NOMO-1 (cell line): ENCODE results near the gene HORMAD2.
"Not testable (repeated sequence)": the region's sequence is repeated elsewhere in the genome, so short reads cannot be mapped to it uniquely, and the experiment has no call there.

ENCODE experiments used
- DNase-seq, 2 experiments: peaks; one replicate each; lab custom pipeline; 2025; ENCODE audit not compliant: unreplicated experiment in 2 of 2; lab: John Stamatoyannopoulos, UW

HORMAD2 gene

DNA sequence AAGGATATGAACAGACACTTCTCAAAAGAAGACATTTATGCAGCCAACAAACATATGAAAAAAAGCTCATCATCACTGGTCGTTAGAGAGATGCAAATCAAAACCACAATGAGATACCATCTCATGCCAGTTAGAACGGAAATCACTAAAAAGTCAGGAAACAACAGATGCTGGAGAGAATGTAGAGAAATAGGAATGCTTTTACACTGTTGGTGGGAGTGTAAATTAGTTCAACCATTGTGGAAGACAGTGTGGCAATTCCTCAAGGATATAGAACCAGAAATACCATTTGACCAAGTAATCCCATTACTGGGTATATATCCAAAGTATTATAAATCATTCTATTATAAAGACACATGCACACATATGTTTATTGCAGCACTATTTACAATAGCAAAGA is 20.5 kb downstream of the HORMAD2 start:
- not testable (repeated sequence) for DNase-seq

DNA sequence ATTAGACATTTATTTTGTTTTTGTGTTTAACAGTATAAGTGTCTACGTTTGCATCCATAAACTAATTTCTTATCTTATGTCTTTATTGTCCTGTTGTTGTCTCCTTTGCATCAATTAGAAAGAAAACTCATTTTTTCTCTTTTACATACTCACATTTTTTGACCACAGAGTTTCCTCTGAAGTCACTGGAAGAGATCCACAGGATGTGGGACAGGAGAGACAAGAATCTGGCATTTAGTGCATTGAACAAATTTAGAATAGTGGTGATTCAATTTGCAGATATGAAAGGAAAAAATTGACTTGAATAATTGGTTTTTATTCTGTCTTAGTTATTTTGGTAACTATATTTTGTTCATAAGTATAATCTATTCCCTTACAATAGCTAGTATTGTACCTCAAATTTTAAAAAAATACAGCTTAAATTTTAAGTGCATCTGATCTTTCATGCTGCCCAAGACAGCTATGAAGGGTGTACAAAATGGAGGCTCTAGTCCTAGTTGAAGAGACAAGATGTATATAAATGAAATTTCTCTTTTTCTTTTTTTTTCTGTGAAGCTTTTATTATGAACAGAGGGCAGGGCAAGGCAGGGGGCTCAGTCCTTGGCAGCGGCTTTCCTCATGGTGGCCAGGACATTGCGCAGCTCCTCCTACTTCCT is 24.4 kb downstream of the HORMAD2 start:
- DNase-seq, result no peak

DNA sequence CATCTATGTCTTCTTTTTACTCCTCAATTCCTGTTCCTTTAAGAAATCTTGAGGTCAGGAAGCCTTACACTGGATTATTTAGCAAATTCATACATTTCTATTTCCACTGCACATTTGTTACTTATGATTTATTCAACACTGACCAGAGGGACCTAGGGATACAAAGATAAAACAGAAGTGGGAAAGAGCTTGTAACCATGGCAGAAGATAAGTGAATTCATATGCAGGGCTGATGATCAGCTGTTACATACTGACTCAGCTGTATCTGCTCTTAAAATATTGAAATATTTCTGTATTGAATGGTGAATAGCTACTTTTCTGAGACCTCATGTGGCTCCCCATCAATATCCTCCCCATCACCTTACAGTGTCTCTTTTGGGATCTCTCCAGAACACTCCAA is 25.2 kb downstream of the HORMAD2 start:
- no peak for DNase-seq

DNA sequence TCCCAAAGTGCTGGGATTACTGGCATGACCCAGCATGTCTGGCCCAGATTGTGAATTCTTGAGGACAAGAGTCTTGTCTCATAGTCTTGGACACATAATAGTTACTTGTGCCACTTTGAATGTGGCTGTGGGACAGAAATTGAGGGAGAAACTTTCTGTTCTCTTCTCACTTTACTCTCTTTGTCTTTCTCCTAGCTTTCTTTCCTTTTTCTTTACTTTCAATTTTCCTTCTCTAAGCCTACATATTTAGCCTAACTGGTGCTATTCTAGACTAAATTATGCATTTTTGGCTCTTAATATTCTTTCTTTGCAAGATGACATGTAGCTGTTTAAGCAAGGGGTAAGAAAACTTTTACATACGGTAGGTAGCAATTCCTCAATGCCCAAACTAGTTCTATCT is 33.2 kb downstream of the HORMAD2 start:
- DNase-seq, result no peak

DNA sequence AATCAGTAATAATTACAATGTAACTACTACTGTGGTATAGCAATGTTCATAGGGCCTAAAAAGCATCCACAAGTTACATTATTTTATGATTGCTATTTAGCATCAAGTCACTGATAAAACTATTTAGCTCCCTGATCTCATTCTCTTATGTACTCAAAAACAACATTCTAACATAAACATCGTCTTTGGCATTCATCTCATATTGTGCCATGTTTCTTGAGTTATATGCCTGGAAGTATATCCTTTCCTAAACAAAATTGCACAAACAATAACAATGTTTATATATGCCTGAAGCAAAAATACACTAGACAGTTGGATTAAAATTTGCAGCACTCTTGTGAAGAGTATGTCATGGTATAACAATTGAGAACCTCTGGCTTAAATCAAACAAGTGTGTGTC is 34.1 kb downstream of the HORMAD2 start:
- no peak for DNase-seq

DNA sequence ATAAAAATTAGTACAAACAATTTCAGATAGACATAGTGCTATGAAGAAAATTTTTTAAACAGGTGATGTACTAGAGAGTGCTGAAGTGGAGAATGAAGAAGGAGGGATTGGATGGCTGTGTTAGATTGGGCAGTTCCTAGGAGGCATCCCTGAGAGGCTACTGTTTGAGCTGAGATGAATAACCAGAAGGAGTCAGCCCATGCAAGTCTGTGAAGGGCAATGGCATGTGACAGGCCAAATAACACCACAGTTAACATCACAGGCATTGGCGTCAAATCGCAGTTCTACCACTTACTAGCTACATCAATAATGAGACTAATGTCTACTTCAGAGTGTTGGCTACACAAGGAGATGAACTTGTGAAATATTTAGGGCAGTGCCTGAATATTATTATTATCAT is 35.4 kb downstream of the HORMAD2 start:
- DNase-seq, result no peak

DNA sequence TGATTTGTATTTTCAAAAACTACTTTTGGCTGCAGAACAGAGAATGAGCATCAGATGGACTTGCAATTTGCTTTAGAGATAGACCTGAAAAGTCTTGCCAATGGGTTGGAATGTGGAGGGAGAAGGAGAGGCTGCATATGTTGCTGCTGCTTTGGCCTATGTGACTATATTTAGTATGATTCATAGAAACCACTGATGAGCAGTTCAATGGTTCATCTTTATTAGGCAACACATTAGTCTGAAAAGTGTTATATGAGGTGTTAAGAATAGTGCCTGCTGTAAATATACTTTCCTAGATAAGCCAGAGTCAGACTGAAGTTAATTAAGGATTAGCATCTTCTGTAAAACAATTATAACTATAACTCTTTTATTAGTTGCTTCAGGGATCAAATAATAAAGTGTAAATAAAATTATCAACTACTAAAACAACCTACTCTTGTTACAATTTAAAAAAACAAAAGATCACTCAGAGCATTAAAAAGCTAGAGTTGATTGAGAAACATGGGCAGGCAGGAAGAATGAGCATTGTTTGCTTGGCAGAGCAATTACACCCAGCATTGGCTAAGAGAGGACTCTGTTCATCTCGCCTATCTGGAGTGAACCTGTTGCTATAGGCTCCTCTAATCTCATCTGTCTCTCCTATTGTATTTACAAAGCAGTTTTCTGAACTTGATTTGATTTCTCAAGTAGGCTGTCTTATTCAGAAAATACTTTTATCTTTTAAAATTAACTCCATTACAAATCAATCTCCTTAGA is 36.3 kb downstream of the HORMAD2 start:
- DNase-seq, result peak in 1 of 2 experiments; percentile 5

DNA sequence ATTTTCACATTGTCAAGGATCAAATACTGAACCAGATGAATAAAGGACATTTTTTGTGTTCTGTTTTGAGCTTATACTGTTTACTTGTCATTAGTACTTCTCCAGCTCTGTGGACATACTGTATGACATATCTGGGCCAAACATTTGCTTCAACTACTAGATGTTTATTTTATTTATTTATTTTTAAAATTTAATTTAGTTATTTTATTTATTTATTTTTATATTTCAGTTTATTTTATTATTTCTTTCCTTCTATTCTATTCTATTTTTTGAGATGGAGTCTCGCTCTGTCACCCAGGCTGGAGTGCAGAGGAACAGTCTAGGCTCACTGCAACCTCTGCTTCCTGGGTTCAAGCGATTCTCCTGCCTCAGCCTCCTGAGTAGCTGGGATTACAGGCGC is 37.0 kb downstream of the HORMAD2 start:
- no peak for DNase-seq

DNA sequence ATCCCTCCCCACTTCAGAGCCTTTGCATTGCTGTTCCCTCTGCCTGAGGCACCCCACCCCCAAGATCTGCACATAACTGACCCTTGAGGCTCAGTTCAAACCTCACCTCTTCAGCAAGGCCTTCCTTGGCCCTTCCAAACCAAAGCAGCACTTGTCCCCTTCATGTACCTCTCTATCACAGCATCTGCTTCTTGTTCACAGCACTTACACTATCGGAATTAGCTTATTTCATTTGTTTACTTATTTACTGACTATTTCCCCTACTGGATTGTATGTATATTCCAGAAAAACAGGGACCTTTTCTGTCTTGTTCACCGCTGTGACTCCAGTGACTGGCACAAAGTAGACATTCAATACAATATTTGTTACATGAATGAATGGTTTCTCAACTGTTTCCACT is 38.0 kb downstream of the HORMAD2 start:
- no peak for DNase-seq

DNA sequence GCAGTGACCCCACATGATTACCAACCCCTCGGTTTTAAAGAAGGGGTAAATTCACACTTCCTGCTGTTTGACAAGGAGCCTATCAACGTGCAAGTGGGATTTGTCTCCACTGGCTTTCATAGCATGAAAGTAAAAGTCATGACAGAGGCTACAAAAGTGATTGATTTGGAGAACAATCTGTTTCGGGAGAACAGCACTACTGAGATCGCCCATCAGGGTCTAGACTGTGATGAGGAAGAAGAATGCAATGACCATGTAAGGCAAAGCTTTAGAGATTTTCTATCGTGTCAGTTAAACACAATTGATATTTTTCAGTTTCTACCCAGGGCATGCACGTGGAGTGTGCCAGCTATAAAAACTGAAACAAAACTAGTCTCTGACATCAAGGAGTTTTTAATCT is 41.7 kb downstream of the HORMAD2 start:
- peak in 1 of 2 experiments; percentile 28 for DNase-seq

DNA sequence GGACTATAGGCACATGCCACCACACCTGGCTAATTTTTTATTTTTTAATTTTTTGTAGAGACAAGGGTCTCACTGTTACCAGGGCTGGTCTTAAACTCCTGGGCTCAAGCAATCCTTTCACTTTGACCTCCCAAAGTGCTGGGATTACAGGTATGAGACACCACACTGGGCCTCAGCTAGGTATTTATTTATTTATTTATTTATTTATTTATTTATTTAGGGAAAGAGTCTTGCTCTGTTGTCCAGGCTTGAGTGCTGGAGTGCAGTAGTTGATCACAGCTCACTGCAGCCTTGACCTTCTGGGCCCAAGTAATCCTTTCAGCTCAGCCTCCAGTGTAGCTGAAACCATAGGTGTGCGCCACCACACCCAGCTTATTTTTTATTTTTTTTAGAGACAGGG is 43.2 kb downstream of the HORMAD2 start:
- DNase-seq, result no peak

DNA sequence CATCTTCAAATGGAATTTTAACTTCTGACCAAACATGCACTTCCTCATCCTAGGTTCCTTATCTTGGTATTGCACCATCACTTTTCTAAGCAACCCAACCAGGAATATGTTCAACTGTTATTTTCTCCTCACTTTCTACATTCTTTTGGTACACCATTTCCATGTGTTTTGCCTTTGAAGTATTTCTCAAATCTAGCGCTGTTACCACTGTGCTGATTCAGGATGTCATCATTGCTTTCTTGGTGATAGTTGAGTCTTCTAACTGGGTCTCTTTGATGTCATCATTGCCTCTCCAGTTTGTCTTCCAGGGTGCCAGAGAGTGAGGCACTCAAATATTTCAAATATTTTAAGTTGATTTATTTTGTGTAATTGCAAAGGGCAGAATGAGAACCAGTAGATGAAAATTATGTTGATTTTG is 47.5 kb downstream of the HORMAD2 start:
- peak in 1 of 2 experiments; percentile 39 for DNase-seq

DNA sequence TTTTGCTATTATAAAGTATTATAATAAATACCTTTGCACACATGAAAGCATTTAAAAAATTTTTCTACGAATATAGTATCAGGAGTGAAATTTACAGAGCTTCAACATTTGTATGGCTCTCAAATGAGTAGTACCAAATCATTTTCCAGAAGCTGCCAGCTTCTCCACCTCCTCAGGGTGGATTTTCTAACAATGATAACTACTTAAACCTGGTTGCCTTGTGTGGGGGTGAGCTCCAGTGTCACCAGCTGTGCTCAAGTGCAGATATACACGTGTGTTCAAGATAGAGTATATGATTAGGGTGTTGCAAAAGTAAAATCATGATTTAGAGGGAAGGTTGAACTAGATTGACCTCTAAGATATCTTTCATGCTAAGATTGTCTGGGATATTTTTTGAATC is 48.2 kb downstream of the HORMAD2 start:
- DNase-seq, result no peak

DNA sequence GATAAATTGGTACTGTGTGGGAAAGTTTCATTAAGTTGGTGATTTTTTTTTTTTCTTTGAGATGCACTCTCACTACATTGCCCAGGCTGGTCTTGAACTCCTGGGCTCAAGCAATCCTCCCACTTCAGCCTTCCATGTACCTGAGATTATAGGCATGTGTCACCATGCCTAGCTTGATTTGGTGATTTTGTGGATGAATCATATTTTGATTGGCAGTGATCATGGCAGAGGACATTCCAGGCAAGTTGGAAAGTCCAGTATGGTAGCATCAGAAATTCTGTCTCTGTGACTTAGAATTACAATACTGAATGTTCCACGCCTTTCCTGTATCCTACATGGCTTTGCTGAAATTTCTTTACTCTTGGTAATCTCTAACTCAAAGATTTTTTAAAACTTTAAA is 49.4 kb downstream of the HORMAD2 start:
- no peak for DNase-seq

DNA sequence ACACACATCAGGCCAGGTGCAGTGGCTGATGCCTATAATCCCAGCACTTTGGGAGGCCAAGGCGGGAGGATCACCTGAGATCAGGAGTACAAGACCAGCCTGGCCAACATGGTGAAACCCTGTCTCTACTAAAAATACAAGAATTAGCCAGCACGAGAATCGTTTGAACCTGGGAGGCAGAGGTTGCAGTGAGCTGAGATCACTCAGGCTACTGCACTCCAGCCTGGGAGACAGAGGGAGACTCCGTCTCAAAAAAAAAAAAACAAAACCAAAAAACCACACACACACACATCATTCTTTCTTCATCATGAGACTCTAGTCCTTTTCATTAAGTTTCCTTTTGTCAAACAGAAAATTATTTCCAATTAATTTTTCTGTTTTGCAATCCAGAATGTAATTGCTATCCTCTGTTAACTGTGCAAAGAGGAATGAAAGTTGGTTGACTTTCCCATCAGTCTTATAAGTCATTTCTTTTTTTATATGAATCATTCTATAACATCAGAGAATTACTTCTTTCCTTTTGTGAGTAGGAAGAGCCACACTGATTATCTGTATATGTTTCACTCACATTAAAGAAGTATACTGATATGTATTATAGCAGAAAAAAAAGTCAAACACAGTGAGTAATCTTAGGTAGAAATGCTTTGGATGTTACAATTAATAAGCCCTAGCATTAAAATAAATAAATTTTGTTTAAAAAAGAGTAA is 52.2 kb downstream of the HORMAD2 start:
- no peak for DNase-seq

DNA sequence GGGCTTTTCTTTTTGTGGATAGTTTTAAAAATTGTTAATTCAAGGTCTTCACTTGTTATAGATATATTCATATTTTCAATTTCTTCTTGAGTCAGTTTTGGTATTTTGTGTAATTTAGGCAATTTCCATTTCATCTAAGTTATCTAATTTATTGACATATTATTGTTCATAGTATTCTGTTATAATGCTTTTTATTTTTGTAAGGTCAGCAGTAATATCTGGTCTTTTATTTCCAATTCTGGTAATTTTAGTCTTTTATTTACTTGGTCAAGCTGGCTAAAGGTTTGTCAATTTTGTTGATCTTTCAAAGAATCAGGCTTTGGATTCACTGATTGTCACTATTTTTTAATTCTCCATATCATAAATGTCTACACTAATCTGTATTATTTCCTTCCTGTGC is 60.1 kb downstream of the HORMAD2 start:
- no peak for DNase-seq

DNA sequence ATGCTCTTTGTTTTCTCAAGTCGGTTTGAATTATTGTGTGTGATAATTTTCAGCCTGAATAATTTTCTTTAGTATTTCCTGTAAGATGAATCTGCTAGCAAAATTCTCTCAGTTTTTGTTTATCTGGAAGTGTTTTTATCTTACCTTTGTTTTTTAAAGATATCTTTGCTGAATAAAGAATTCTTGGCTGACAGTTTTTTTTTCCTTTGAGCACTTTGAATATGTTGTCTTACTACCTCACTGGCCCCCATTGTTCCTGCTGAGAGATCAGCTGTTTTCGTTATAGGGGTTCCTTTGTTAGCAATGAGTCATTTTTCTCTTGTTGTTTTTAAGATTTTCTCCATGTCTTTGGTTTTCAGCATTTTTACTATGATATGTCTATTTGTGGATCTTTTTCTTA is 63.0 kb downstream of the HORMAD2 start:
- no peak for DNase-seq

DNA sequence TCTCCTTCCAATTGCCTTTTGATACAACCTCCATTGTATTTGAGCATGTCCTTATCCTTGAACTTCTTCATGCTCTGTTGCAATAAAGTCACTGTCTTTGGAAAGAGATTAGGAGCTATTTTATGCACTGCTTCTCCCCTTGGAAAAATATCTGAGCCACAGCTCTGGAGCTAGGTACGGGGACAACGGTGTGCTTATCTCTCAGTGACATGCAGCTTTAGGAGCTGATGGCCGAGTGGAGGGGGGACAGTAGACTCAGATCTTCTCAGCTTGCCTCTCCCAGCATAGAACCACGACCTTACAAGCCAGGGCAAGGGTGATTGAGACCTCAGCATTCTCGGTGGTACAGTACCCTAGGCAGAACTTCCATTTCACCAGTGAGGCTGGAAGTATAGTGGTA is 64.1 kb downstream of the HORMAD2 start:
- no peak for DNase-seq

DNA sequence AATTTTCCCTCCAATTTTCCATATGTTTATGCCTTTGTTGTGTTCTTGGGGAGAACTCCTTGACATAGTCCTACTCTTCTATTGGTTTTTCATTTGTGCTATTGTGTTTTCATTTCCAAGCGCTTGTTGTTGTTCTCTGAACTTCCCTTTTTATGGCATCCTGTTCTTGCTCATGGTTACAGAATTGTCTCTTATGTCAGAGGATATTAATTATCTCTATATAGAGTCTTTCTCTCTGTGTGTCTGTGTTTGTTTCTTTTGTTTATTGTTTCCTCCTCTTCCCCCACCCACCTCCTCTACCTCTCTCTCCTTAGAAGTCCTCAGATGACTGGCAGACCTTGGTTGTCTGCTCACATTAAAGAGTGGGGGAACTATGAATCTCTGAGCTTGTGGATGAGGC is 69.9 kb downstream of the HORMAD2 start:
- DNase-seq, result peak in 1 of 2 experiments; percentile 22

DNA sequence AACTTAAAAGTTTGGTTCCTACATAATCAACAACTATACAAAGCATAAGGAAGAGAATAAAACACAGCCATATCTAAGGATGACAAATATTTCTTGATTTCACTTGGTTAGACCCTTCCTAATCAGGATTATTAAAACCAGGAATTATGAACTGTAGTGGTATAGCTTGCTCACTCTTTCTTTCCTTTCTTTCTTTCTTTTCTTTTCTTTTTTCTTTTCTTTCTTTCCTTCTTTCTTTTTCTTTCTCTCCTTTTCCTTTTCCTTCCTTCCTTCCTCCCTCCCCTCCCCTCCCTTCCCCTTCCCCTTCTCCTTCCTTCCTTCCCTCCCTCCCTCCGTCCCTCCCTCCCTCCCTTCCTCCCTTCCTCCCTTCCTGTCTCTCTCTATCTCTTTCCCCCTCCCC is 78.0 kb downstream of the HORMAD2 start:
- DNase-seq, result no peak

DNA sequence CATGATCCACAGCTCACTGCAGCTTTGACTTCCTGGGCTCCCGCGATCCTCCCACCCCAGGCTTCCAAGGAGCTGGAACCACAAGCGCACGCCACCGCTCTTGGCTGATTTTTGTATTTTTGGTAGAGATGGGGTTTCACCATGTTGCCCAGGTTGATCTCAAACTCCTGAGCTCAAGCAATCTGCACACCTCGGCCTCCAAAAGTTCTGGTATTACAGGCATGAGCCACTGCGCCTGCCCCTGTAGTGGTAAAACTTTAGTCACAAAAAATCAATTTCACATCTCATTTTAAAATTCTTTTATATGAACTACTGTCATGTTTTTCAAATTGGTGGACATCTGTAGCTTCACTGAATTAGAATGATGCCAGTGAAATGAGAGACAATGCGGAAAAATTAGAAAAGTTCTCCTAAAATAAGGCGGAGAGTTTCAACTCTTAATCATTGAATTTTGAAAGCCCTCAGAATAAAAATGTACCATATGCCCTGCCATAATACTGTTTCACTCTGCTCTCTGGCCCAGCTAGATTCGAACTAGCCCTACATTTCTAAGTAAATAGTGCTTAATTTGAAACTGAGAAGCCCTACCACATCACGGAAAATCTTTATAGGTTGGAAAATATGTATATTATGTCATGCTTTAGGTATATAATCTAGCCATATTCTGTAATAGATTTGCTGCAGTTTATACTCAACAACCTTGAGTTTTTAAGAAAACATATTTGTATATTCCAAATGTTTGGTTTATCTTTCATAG is 78.7 kb downstream of the HORMAD2 start:
- no peak for DNase-seq
